Measurements from ENCODE around the gene NQO1.

DNA sequence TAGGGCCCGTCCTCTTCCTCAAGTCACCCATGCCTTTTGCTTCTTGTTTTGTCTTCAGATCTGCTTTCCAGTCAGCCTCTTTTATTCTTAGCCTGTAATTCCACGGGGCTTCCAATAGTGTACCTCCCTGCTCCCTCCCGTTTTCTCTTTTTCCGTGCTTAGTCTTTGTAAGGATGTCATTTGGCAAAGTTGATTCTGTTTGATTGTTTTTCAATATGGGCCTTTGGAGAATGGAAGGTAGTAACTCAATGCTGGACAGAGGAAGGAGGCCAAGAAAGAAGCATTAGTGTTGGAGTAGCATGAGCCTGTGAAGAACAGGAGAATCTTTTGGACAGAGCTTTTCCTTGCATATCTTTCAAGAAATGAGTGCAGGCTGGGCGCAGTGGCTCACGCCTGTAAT is 42.3 kb upstream of the NQO1 start:
- TF ChIP-seq, protein P1, sequence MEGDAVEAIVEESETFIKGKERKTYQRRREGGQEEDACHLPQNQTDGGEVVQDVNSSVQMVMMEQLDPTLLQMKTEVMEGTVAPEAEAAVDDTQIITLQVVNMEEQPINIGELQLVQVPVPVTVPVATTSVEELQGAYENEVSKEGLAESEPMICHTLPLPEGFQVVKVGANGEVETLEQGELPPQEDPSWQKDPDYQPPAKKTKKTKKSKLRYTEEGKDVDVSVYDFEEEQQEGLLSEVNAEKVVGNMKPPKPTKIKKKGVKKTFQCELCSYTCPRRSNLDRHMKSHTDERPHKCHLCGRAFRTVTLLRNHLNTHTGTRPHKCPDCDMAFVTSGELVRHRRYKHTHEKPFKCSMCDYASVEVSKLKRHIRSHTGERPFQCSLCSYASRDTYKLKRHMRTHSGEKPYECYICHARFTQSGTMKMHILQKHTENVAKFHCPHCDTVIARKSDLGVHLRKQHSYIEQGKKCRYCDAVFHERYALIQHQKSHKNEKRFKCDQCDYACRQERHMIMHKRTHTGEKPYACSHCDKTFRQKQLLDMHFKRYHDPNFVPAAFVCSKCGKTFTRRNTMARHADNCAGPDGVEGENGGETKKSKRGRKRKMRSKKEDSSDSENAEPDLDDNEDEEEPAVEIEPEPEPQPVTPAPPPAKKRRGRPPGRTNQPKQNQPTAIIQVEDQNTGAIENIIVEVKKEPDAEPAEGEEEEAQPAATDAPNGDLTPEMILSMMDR (IDR thresholded peaks at IDR 0.05; ENCODE audit: insufficient read depth, low read length, poor library complexity, severe bottlenecking), result no peak
- no peak for TF ChIP-seq EZH2phosphoT487 (conservative IDR thresholded peaks at IDR 0.05; ENCODE audit: low read length)
